CD4-positive, alpha-beta T cell treated with Interferon alpha-2 for 1 hour (primary cell): ENCODE data around the gene MRPL19.
"Not testable (repeated sequence)": the region's sequence is repeated elsewhere in the genome, so short reads cannot be mapped to it uniquely, and the experiment has no call there.

Experiments
- DNase-seq, 2 donors: peaks; one replicate each; pipeline ENCODE4 v3.0.0-alpha.2; 2020 to 2022

Gene MRPL19

DNA sequence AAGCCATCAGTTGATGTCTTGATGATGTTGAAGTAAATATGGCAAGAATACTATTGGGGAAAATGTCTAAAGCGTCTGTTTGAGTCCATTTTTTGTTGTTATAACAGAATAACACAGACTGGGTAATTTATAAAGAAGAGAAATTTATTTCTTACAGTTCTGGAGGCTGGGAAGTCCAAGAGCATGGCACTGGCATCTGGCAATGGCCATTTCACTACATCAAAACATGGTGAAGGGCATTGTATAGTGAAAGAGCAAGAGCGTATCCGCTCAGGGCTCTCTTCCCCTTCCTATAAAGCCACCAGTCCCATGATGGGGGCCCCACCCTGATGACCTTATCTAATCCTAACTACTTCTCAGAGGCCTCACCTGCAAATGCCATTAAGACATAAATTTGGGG lies 29.6 kb upstream of the MRPL19 start:
- DNase-seq, result no peak

DNA sequence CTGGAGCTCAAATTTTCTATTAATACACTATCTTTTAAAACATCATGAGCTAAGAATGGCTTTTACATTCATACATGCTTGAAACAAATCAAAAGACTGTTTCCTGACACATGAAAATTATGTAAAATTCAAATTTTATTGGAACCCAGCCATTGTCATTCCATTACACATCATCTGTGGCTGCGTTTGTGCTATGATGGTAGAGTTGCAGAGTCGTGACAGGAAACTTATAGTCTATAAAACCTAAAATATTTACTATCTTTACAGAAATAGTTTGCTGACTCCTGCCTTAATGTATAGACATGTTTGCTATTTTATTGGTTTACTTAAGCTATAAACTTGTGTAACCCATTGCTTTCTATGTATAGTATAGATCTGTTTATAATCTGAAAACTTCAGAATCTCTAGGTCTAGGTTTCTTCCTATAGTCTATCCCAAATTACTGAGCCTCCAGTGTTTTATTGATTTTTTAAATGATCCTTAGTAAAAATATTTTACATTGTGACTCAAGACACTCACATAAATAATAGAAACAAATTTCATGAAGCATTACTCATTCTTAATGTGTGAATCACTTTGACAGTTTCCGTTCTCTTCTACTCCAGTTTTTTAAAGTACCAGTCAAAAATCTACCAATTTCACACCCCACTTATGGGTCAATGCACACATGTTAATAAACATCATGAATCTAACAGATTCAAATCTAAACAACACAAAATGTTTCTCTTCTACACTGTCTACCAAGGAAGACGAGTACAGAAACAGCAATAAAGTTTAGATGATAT lies 26.4 kb upstream of the MRPL19 start:
- DNase-seq, result no peak

DNA sequence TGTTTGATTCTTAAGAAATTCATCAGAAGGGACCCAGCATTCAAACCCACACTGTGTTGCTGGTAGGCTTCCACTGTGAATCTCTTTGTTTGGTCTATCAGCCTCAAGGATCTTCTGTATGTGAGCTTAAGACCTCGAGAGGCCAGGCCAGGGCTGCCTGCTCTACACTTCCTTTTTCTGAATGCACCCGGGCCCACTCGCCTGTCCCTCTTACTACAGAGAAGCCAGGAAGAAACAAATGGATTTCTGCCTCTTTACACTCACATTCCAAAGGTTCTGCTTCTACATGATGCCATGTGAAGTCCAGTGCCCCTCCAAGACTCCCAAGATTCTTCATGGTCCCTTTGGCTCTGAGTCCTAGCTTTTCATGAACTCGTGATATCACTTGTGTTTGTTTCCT lies 25.4 kb upstream of the MRPL19 start:
- no peak for DNase-seq

DNA sequence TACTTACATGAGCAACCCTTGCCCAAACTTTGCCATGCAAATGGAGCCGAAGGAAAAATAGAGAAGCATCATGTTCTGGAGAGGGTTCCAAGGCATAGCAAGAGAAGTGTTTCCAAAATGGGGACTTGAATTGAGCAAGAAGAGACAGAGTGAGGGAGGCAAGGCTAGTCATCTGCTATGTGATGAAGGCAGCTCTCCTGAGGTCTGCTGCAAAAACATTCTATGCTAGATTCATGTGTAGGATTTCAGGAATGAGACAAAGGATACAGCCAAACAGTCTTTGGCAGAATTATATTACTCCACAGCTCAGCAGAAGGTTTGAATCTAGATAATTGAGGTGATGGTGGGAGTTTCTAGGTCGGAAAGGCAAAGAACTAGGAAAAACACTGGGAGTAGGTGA lies 24.1 kb upstream of the MRPL19 start:
- no peak for DNase-seq

DNA sequence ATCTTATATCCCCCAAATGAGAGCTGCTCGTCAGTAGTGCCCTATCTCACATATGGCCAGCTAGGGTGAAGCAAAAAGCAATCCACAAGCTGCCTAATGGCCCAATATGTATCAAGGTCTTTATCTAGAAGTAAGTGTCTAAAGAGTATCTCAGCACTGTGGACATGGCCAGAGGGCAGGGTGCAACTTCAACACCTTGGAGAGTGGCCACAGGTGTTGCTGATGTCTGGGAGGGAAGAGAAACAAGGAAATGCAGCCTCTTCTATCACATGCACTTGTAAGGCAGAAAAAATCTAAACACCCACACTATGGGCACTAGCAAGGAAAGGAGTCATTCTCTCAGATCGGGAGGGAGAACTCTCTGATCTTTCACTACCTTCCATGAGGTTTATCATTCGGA lies 23.7 kb upstream of the MRPL19 start:
- no peak for DNase-seq

DNA sequence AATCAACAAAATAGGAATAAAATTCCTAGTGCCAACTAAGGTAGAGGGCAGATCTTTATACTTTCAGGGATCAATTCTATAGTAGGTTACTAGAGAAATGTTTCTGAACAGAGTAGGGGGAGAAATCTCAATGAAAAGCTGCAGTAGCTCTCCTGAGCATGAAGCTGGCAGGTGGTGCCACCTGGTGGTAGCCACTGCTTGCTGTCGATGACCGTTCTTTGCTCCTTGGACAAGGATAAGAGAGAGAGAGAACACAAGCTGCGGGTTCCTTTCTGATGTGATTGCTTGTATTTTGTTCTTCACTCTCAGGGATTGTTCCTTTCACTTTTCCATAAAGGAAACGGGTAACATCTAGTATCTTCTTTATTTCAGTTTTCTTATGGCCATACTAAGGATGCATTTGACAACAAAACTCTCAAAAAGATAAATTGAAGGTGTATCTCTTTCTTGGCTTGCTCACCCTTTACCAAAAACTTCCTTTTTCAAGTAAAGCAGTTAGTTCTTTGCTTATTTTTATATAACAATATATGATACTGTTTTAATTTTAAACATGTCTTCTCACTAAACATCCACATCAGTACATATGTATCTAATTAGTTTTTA lies 18.6 kb upstream of the MRPL19 start:
- DNase-seq, result peak; percentile 36 to 50

DNA sequence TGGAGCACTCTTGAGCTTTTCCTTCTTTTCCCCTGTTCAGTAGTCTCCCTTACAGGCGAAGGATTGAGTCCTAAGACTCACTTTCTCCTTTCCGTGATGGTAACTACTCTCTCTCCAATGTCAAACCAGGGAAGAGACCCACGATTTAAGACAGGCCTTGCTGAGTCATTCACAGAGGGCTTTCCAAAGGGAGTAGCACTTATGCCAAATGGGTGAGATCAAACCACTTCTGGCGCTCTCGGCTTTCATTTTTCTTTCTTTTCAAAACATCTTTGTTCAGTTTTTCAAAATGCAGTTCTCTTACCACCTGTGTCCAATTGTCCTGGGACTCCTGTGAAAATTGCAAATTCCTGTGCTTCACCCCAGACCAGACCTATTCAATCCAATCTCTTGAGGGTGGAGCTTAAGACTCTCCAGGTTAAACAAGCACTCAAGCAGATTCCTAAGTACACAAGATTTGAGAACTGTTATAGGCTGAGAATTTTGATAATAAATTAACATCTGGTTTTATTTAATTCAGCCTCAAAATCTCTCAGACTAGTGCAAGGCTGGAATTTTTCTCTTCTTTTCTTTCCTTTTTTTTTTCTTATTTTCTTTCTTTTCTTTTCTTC lies 14.4 kb upstream of the MRPL19 start:
- no peak for DNase-seq

DNA sequence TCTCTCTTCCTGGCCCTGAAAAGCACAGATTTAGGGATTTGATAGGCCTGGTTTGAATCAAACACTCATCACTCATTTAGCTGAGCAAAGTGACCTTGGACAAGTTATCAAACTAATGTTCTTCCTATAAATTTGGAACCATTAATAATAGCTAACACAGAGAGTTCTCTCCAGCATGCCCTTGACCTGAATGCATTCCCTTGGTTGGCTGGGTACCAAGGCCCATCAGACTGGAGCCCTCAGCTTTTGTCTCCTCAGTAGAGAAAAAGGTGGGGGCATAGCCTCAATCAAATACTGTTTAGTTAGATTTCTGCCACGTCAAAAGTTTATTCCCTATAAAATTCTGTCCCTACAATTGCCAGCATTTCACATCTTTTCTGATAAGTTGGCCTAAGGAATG lies 13.8 kb upstream of the MRPL19 start:
- DNase-seq, result no peak

DNA sequence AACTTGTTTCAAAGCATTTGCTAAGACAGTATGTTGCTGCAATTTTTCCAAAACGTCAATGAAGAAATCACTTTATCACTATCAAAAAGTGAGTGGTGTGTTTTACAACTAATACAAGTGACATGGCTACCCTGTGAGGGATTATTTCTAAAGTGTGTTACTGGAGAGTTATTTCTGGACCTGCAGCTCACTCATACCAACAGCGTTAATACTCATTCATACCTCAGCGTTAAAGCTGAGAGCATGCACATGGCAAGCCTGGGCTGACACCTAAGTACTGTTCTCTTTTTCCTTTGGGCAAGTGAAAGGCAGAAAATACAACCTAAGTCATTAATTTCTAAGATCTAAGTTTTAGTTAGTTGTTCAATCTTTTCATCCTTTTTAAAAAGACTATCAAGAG lies 13.0 kb upstream of the MRPL19 start:
- DNase-seq, result no peak

DNA sequence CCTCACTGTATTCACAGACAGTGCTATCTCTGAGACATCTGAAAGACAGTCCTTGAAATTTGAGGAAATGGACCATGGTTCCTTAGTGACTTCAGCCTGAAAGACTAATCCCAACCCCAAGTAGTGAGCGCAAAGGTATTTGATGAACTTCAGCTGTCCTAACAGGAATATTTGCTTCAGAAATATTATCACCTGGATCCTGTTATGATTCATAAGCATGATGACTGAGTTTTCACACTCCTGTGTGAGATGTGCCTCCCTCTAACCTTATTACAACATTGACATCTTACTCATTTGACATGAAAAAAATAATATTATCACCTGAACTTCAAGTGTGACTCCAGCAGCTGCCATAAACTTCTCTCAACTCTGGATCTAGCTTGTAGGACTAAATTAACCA lies 11.6 kb upstream of the MRPL19 start:
- no peak for DNase-seq

DNA sequence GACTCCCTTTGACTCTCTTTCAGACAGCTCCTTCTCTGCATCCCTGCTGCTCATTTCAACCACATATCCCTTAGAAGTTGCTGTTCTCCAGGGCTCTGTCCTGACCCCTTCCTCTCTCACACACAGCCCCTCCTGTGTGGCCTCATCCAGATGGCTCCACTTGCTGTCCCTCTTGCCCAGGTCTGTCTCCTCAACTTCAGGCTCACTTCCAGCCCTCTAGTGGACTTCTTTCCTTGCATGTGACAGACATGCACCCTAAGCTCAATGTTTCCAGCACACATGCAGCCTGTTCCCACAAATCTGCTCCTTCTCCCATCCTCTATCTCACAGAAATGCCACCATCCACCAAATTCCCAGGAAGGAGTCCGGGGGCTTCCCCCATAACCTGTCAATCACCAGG lies 9.0 kb upstream of the MRPL19 start:
- no peak for DNase-seq

DNA sequence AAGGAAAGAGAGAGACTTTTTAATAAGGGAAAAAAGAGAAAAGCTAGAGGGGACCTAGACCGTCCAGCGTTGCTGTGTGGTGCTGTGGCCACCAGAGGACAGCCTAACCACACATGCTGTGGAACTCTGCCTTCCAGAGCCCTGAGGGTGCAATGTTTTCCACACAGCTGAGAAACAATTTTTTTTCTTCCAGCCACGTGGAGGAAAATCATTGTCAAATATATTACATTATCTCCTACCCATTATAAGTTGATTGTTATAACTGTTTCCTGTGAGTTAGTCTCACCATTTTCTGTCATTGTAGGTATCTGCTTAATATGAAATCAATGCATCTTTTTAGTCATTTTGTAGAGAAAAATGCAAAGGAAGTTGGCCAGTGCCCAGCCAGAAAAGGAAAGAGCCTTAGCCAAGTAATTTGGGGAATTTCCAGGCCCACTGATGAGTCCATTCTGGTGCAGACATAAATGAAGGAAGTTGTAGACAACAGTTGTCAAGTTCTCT lies 5.9 kb upstream of the MRPL19 start:
- DNase-seq, result peak; percentile 14 to 50

DNA sequence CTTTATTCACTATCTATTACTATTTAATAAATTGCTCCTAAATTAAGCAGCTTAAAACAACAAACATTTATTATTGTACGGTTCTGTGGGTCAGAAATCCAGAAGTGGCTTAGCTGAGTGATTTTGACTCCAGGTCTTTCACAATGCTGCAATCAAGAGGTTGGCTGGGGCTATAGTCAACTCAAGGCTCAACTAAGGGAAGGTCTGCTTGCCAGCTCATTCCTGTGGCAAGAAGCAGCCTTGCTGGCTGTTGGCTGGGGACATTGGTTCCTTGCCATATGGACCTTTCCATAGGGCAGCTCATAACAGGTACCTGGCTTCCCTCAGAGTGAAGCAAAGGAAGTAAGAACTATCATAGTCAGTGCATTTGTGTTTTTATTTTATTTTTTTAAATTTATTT lies 5.0 kb upstream of the MRPL19 start:
- DNase-seq, result no peak

DNA sequence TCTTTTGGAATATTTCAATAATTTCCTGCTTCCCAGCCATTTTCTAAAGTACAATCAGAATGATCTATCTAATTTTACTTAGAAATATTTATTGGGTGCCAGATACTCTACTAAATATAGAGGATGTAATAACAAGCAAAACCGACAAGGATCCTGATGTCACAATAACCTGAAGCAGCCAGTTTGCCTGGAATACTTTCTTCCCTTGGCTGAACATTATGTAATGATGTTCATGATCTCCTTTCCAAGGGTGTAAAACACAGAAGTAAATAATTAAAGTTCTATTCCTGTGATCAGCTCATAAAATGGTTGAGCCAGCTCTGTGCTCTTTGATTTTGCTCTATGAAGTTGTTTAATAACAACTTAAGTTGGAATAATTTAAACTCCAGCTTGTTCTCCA lies 2.6 kb upstream of the MRPL19 start:
- no peak for DNase-seq

DNA sequence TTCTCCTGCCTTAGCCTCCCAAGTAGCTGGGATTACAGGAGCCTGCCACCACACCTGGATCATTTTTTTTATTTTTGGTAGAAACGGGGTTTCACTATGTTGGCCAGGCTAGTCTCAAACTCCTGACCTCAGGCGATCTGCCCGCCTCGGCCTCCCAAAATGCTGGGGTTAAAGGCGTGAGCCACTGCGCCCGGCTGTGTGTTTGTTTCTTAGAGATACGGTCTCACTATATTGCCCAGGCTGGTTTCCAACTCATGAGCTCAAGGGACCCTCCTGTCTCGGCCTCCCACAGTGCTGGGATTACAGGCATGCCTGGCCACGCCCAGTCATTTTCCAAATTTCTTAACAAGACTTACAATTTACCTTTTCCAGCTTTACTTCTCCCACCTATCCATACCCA lies 940 bp upstream of the MRPL19 start:
- DNase-seq, result no peak

DNA sequence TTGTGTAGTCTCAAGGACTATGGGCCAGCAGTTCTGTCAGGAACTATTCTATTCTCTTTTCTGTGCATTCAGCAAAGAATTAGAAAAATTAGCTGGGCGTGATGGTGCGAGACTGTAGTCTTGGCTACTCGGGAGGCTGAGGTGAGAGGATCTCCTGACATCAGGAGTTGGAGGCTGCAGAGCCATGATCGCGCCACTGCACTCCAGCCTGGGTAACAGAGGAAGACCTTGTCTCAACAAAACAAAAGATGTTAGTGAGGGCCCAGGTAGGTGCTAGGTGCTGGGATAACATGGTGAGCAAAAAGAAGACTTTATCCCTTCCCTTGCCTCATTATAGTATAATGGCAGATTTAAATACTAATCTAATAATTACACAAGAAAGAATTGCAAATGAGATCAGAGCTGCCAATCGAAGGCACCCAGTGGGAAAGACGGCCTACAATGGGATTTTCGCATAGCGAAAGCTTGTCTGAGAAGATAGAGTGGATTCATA lies 447 bp upstream of the MRPL19 start:
- DNase-seq, result no peak

DNA sequence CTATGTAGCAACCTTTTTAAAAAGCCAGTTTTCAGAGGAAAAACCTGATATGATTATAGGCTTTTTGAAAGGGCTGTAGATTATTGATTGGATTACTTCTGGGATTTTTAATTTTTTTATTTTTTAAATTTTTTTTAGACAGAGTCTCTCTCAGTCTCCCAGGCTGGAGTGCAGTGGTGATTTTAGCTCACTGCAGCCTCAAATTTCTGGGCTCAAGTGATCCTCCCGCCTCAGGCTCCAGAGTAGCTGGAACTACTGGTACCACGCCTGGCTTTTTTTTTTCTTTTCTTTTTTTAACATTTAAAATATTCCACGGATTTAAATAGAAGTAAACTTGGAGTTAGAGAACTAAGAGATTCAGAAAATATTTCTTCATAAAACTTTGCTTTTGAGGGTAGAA lies 1.2 kb downstream of the MRPL19 start:
- no peak for DNase-seq

DNA sequence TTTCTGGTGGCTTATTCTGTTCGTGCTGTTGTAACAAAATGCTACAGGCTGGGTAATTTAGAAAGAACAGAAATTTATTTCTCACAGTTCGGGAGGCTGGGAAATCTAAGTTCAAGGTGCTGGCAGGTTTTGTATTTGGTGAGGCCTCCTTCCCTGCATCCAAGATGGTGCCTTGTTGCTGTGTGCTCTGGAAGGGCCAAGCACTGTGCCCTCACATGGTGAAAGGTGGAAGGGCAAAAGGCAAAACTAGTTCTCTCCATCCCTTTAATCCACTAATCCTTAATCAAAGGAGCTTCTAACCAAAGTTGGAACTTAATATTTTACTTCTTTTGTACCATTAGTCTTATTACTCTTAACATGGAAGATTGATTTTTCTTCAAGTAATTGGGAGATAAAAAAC lies 7.4 kb downstream of the MRPL19 start:
- DNase-seq, result no peak

DNA sequence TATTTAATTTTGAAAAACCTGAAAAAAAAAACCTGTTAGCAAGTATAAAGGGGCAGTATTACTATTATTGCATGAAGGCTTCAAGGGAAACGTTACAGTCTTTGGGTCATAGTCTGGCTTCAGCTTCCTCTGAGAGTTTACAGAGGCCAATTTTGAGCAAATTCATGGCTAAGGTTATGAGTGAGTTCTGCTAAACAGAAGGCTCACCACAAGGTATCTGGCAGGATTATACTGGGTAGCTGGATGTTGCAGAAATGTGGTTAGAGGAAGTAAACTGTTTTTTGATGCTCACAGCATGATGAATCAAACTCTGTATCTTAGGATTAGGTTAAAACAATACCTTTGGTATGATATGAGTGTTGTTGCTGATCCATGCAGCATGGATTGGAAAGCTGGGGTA lies 9.3 kb downstream of the MRPL19 start:
- no peak for DNase-seq

DNA sequence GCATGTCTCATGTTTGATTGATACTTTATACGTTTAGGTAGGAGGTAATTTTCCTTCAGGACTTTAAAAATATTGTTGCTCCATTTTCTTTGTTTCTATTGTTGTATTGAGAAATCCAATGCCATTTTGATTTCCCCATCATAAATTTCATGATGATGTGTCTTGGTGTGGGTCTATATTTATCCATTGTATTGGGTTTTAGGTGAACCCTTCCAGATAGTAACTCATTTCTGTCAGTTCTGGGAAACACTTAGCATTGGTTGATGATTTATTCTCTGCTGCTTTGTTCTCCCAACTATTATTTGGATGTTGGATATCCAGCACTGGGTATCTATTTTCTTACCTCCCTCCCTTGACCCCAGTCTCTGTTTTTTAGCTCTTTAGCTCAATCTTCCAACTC lies 10.0 kb downstream of the MRPL19 start:
- DNase-seq, result no peak

DNA sequence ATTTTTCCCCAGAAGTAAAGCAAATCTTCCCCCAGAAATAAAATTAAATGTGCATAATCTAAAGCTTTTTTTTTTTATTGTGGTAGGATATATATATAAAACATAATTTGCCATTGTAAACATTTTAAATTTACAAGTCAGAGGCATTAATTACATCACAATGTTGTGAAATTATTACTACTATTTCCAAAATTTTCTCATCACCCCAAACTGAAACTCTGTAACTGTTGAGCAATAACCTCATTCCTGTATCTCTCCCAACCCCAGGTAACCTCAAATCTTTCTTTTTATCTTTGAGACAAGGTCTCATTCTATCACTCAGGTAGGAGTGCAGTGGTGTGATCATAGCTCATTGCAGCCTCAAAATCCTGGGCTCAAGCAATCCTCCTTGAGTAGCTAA lies 11.2 kb downstream of the MRPL19 start:
- no peak for DNase-seq

DNA sequence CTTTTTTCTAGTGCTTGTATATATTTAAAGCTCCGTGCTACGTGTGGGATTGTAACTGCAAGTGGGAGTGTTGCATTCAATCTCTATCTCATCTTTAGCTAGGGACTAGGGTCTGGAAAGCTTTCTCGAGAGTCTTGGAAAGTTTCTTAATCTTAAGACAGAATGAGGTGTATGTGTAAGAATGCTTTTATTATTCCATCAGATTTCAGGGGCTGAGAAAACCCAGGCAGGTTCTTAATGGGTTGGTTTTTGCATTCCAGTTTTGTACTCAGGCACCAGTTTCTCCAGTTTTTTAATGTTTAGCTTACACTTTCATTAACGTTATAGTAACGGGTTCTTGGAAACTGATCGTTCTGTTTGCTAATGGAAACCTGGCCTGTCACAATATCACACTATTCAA lies 20.3 kb downstream of the MRPL19 start:
- no peak for DNase-seq

DNA sequence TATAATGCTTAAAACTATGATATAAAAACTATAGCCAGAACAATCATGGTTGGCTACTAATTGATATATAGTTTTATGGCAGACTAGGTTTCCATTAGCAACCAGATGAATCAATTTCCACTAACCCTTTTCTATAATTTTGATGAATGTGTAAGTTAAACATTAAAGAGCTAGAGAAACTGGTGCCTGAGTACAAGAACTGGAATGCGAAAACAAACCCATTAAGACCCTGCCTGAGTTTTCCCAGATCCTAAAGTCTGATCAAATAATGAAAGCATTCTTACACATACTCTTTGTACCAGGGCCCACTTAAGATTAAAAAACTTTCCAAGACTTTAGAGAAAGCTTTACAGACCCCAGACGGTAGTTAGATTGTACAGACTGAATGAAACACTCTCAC lies 21.3 kb downstream of the MRPL19 start:
- DNase-seq, result no peak

DNA sequence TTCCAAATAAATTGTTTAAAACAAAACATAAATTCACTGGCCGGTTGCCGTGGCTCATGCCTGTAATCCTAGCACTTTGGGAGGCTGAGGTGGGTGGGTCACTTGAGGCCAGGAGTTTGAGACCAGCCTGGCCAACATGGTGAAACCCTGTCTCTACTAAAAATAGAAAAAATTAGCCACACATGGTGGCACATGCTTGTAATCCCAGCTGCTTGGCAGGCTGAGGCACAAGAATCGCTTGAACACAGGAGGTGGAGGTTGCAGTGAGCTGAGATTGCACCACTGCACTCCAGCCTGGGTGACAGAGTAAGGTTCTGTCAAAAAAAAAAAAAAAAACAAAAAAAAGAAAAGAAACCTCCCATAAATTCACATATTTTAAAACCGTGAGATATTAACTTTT lies 28.8 kb downstream of the MRPL19 start:
- not testable (repeated sequence) for DNase-seq
